Panc1 (cell line): Measurements from ENCODE around the gene RNF138. TPM values are rescaled to one million over a fixed set of nuclear protein-coding genes. Genes with fewer than 3 reads are reported as not detected.

Experiments used
- ATAC-seq: fragments of 200-7000 bp; cut with Tn5 transposase; 2 replicates; pipeline ENCODE4 v1.9.1; 2020; ENCODE audit warnings: mild to moderate bottlenecking, moderate library complexity
- BruUV-seq: library from RNA; stranded (reverse); fragments of 400-500 nt; replicated peaks from 2 replicates; lab custom pipeline; 2021; lab: Mats Ljungman, UMichigan
- CTCF ChIA-PET: fragments of 300-600 bp; sonication (Branson Sonifier 250); formaldehyde crosslinking; loops from one replicate; lab custom pipeline; 2022; ENCODE audit warnings: antibody characterized with exemption; lab: Charles Lee
- POLR2A ChIA-PET: fragments of 300-600 bp; sonication (Branson Sonifier 250); formaldehyde crosslinking; loops from one replicate; lab custom pipeline; 2022; ENCODE audit warnings: antibody characterized with exemption; lab: Charles Lee
- DNase-seq: peaks from one replicate; pipeline ENCODE4 v3.0.0-alpha.2; 2010; ENCODE audit warnings: low read depth, low spot score
- H3K27ac ChIP-seq: 2 replicates; pipeline ENCODE4 v1.5.1; 2011; ENCODE audit warnings: mild to moderate bottlenecking, low read length, inconsistent platforms
- H3K27me3 ChIP-seq: fragments of 200-500 bp; sonication (Bioruptor generic); 2 replicates; pipeline ENCODE4 v1.6.0; 2014; ENCODE audit warnings: low read length, inconsistent platforms; ENCODE audit not compliant: control insufficient read depth, insufficient read depth
- H3K36me3 ChIP-seq: fragments of 200-500 bp; sonication (Bioruptor generic); 2 replicates; pipeline ENCODE4 v1.5.1; 2014; ENCODE audit warnings: inconsistent platforms, mild to moderate bottlenecking, low read length, moderate library complexity; ENCODE audit not compliant: control insufficient read depth, insufficient read depth
- H3K4me1 ChIP-seq: 2 replicates; pipeline ENCODE4 v1.5.1; 2011; ENCODE audit warnings: inconsistent platforms, mild to moderate bottlenecking, low read length, moderate library complexity; ENCODE audit not compliant: control insufficient read depth, insufficient read depth
- H3K4me3 ChIP-seq, 2 experiments: 2 replicates each; pipeline ENCODE4 v1.5.1; 2011 to 2012; ENCODE audit warnings: low read depth in 2 of 2, low read length in 2 of 2, mild to moderate bottlenecking in 2 of 2, inconsistent platforms in 1 of 2, moderate library complexity in 1 of 2
- H3K9me3 ChIP-seq: fragments of 200-500 bp; sonication (Bioruptor generic); 2 replicates; pipeline ENCODE4 v1.5.1; 2014; ENCODE audit warnings: low read depth, mild to moderate bottlenecking, inconsistent platforms, low read length, moderate library complexity; ENCODE audit not compliant: control insufficient read depth, insufficient read depth
- CTCF ChIP-seq: fragments of 450-650 bp; IDR thresholded peaks from 2 replicates; pipeline ENCODE4 v1.5.1; 2017; ENCODE audit warnings: mild to moderate bottlenecking
- POLR2AphosphoS5 ChIP-seq: IDR thresholded peaks from 2 replicates; pipeline ENCODE4 v1.6.1; 2012; ENCODE audit warnings: mild to moderate bottlenecking, low read depth, low read length, moderate library complexity
- REST ChIP-seq, 2 experiments: IDR thresholded peaks; 2 replicates each; pipeline ENCODE4 v1.6.1; 2011 to 2012; ENCODE audit warnings: low read depth in 2 of 2, control low read depth in 1 of 2, low read length in 1 of 2, mild to moderate bottlenecking in 1 of 2, moderate library complexity in 1 of 2; ENCODE audit not compliant: insufficient read depth in 1 of 2
- SIN3A ChIP-seq: IDR thresholded peaks from 2 replicates; pipeline ENCODE4 v1.6.1; 2012; ENCODE audit warnings: low read depth, mild to moderate bottlenecking, low read length, moderate library complexity, borderline replicate concordance; ENCODE audit not compliant: insufficient read depth
- TCF7L2 ChIP-seq: IDR thresholded peaks from 2 replicates; pipeline ENCODE4 v1.6.1; 2011; ENCODE audit warnings: mild to moderate bottlenecking, low read depth, low read length, inconsistent platforms
- in situ Hi-C: cut with HindIII; loops from 2 replicates; pipeline ENCODE4 v1.10.0; 2016; ENCODE audit warnings: low sequenced_read_pairs, low pct_unique_long_range_greater_than_20kb
- intact Hi-C: fragments of 100-400 bp; cut with micrococcal nuclease; formaldehyde crosslinking; loops from one replicate; pipeline ENCODE4 v1.10.0; 2022; ENCODE audit not compliant: unreplicated experiment
- total RNA-seq: library from RNA; stranded (reverse); gene quantifications from one replicate; pipeline ENCODE4 v1.2.1, GENCODE V29; 2021; ENCODE audit not compliant: unreplicated experiment

The RNF138 gene
- total RNA-seq, 1 experiment from 2014 or later, result 27.3 TPM

- Histone ChIP-seq H3K36me3 (peaks cover 4% of the 10 kb centered on the region), H3K27ac (no peak overlapping the region), H3K4me3 (no peak overlapping the region), H3K9me3 (no peaks in the 10 kb centered on the region), H3K4me1 (peaks cover 9% of the 10 kb centered on the region), H3K27me3 (no peaks in the 10 kb centered on the region)
- DNase-seq, result no peak
- ATAC-seq, result no peak
- BruUV-seq, result no TSS peak
- intact Hi-C loops, result no loop called here
- in situ Hi-C loops, result no loop called here
- CTCF ChIA-PET, result no interaction called here
- TF ChIP-seq POLR2AphosphoS5 (no peak), CTCF (no peak), TCF7L2 (no peak), REST (IDR thresholded peaks at IDR 0.05; ENCODE audit: insufficient read depth in 1 of 2, low read depth in 2 of 2, low read length in 1 of 2) (no peak), SIN3A (no peak)
- POLR2A ChIA-PET, result no interaction called here
Measured at GRCh38 chr18:32096946-32097345, 5.3 kb downstream of the RNF138 start.

GRCh38 chr18:32104516-32104915, 12.8 kb downstream of the RNF138 start:
- Histone ChIP-seq H3K27me3 (no peaks in the 10 kb centered on the region), H3K9me3 (no peaks in the 10 kb centered on the region), H3K27ac (no peak overlapping the region), H3K36me3 (no peaks in the 10 kb centered on the region), H3K4me1 (no peaks in the 10 kb centered on the region), H3K4me3 (no peak overlapping the region)
- ChIA-PET CTCF (no interaction called here), POLR2A (no interaction called here)
- TF ChIP-seq REST (IDR thresholded peaks at IDR 0.05; ENCODE audit: insufficient read depth in 1 of 2, low read depth in 2 of 2, low read length in 1 of 2) (no peak), TCF7L2 (no peak), POLR2AphosphoS5 (no peak), CTCF (no peak), SIN3A (no peak)
- ATAC-seq, result no peak
- in situ Hi-C loops, result no loop called here
- no TSS peak for BruUV-seq
- intact Hi-C loops, result no loop called here
- no peak for DNase-seq
